A549 (cell line): ENCODE data around the gene SIM2.

Experiments used
- CBX2 ChIP-seq: fragments of 200-600 bp; sonication (generic); IDR thresholded peaks from 2 replicates; pipeline ENCODE4 v1.6.1; 2016; ENCODE audit warnings: low read depth, mild to moderate bottlenecking, borderline replicate concordance
- CBX8 ChIP-seq: fragments of 200-600 bp; sonication (generic); IDR thresholded peaks from 2 replicates; pipeline ENCODE4 v1.6.1; 2016
- CTCF ChIP-seq: fragments of >200 bp; sonication (Bioruptor Twin); formaldehyde crosslinking; IDR thresholded peaks from 3 replicates; pipeline ENCODE4 v1.5.1; 2016
- KDM1A ChIP-seq: fragments of 200-600 bp; sonication (generic); IDR thresholded peaks from 2 replicates; pipeline ENCODE4 v1.6.1; 2016; ENCODE audit warnings: low read depth, mild to moderate bottlenecking
- KDM5A ChIP-seq: fragments of 200-600 bp; sonication (generic); IDR thresholded peaks from 2 replicates; pipeline ENCODE4 v1.6.1; 2016; ENCODE audit warnings: antibody characterized with exemption, mild to moderate bottlenecking
- POLR2A ChIP-seq: IDR thresholded peaks from 2 replicates; pipeline ENCODE4 v1.6.1; 2012; ENCODE audit warnings: mild to moderate bottlenecking, low read length
- TF ChIP-seq, protein P1 (sequence below): fragments of 150-350 bp; IDR thresholded peaks from 2 replicates; pipeline ENCODE4 v1.6.1; 2014; ENCODE audit warnings: low read depth, mild to moderate bottlenecking, low read length
- TF ChIP-seq, protein P2 (sequence below): fragments of 450-650 bp; IDR thresholded peaks from 2 replicates; pipeline ENCODE4 v1.6.1; 2014; ENCODE audit warnings: antibody characterized with exemption

- TF ChIP-seq CBX2 (no peak), CTCF (no peak), KDM1A (no peak), CBX8 (no peak), KDM5A (no peak), POLR2A (no peak)
- TF ChIP-seq, protein P1, sequence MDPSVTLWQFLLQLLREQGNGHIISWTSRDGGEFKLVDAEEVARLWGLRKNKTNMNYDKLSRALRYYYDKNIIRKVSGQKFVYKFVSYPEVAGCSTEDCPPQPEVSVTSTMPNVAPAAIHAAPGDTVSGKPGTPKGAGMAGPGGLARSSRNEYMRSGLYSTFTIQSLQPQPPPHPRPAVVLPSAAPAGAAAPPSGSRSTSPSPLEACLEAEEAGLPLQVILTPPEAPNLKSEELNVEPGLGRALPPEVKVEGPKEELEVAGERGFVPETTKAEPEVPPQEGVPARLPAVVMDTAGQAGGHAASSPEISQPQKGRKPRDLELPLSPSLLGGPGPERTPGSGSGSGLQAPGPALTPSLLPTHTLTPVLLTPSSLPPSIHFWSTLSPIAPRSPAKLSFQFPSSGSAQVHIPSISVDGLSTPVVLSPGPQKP, result no peak
- TF ChIP-seq, protein P2, sequence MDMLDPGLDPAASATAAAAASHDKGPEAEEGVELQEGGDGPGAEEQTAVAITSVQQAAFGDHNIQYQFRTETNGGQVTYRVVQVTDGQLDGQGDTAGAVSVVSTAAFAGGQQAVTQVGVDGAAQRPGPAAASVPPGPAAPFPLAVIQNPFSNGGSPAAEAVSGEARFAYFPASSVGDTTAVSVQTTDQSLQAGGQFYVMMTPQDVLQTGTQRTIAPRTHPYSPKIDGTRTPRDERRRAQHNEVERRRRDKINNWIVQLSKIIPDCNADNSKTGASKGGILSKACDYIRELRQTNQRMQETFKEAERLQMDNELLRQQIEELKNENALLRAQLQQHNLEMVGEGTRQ, result no peak
Measured at GRCh38 chr21:36791180-36791579, 92.3 kb downstream of the SIM2 start.
